ENCODE measurements around the gene ATRAID.

The ATRAID gene

GRCh38 chr2:27265536-27265870, 53.7 kb downstream of the ATRAID start:
- TF ChIP-seq CTCF (conservative IDR thresholded peaks at IDR 0.05; ENCODE audit: low read depth, low read length), result no peak
- no peak overlapping the region for H3K4me3 ChIP-seq (ENCODE audit: low read depth, low read length)
- DNase-seq (ENCODE audit: low read depth), result no peak

All from choroid plexus epithelial cell (primary cell).